ENCODE data around the gene DHRS9. TPM values are rescaled to one million over a fixed set of nuclear protein-coding genes. Genes with fewer than 3 reads are reported as not detected.
"Not testable (repeated sequence)": the region's sequence is repeated elsewhere in the genome, so short reads cannot be mapped to it uniquely, and the experiment has no call there.

Gene DHRS9
- total RNA-seq, 1 donor from 2014 or later, result 2.1 TPM

DNA sequence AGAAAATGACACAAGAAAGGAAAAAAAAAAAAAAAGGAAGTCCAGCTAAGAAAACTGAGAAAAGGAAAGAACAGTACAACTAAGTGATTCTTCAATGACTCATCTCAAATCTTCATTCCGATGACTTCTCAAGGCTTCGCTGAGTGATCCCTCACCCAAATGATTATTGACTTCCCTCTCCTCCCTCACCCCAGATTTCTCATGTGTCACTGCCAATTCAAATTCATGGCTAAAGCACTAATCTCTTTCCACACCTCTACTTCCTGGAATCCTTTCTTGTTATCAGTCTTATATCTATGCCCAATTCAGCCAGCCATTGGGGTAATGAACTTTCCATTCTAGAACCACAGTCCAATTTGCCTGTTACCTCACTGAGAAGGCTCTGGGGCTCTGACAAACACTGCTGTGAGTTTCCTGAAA lies 31.0 kb upstream of the DHRS9 start:
- H3K9ac ChIP-seq (ENCODE audit: low read depth in 1 of 3, low read length in 3 of 3), result no peak overlapping the region
- H3K27ac ChIP-seq (ENCODE audit: low read depth, low read length), result no peak overlapping the region
- H3K27me3 ChIP-seq (ENCODE audit: control insufficient read depth in 3 of 3, insufficient read depth in 3 of 3, low read length in 3 of 3), result no peaks in the 10 kb centered on the region
- no peaks in the 10 kb centered on the region for H3K36me3 ChIP-seq (ENCODE audit: control insufficient read depth in 3 of 3, insufficient read depth in 3 of 3, low read length in 3 of 3)
- H3K4me1 ChIP-seq (ENCODE audit: control insufficient read depth in 3 of 3, insufficient read depth in 3 of 3, low read length in 3 of 3), result no peaks in the 10 kb centered on the region
- no peak overlapping the region for H3K4me3 ChIP-seq (ENCODE audit: low read length in 3 of 3)
- H3K9me3 ChIP-seq (ENCODE audit: control insufficient read depth in 3 of 3, low read length in 3 of 3), result peaks cover 0 to 2% (median 0%) of the 10 kb centered on the region in 3 donors

DNA sequence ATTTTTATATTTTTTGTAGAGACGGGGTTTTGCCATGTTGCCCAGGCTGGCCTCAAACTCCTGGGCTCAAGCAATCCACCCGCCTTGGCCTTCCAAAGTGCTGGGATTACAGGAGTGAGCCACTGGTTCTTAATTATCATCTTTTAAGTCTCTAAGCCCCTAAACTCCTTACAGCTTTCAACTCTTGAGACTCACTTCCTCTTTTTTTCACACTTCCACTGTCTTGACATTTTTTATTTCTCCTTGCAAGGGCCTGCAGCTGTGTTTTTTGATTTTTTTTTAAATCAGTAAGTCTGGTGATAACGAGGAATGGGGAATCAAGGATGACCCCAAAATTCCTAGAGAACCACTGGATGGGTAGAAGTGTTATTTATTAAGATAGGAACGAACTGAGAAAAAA lies 29.7 kb upstream of the DHRS9 start:
- H3K27me3 ChIP-seq (ENCODE audit: control insufficient read depth in 3 of 3, insufficient read depth in 3 of 3, low read length in 3 of 3), result no peaks in the 10 kb centered on the region
- no peak overlapping the region for H3K9ac ChIP-seq (ENCODE audit: low read depth in 1 of 3, low read length in 3 of 3)
- H3K4me3 ChIP-seq (ENCODE audit: low read length in 3 of 3), result no peak overlapping the region
- H3K27ac ChIP-seq (ENCODE audit: low read depth, low read length), result no peak overlapping the region
- no peaks in the 10 kb centered on the region for H3K36me3 ChIP-seq (ENCODE audit: control insufficient read depth in 3 of 3, insufficient read depth in 3 of 3, low read length in 3 of 3)
- no peaks in the 10 kb centered on the region for H3K4me1 ChIP-seq (ENCODE audit: control insufficient read depth in 3 of 3, insufficient read depth in 3 of 3, low read length in 3 of 3)
- H3K9me3 ChIP-seq (ENCODE audit: control insufficient read depth in 3 of 3, low read length in 3 of 3), result peaks cover 0 to 1% (median 0%) of the 10 kb centered on the region in 3 donors

DNA sequence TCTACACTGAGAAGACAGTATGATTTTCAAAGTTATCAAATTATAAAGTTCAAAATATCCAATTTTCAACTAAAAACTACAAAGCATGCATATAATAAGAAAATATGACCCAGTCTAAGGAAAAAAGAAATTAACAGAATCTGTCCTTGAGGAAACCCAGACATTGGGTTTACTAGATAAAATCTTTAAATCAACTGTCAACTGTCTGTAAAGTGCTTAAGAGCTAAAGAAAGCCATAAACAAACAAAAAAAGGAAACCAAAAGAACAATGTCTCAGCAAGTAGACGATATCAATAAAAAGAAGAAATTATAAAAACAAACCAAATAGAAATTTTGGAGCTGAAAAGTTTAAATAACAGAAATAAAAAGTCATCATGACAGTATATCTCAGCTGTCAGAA lies 27.8 kb upstream of the DHRS9 start:
- Histone ChIP-seq H3K27ac (ENCODE audit: low read depth, low read length) (no peak overlapping the region), H3K27me3 (ENCODE audit: control insufficient read depth in 3 of 3, insufficient read depth in 3 of 3, low read length in 3 of 3) (no peaks in the 10 kb centered on the region), H3K9ac (ENCODE audit: low read depth in 1 of 3, low read length in 3 of 3) (no peak overlapping the region), H3K4me1 (ENCODE audit: control insufficient read depth in 3 of 3, insufficient read depth in 3 of 3, low read length in 3 of 3) (no peaks in the 10 kb centered on the region), H3K4me3 (ENCODE audit: low read length in 3 of 3) (no peak overlapping the region), H3K9me3 (ENCODE audit: control insufficient read depth in 3 of 3, low read length in 3 of 3) (peaks cover 0 to 2% (median 0%) of the 10 kb centered on the region in 3 donors), H3K36me3 (ENCODE audit: control insufficient read depth in 3 of 3, insufficient read depth in 3 of 3, low read length in 3 of 3) (no peaks in the 10 kb centered on the region)

DNA sequence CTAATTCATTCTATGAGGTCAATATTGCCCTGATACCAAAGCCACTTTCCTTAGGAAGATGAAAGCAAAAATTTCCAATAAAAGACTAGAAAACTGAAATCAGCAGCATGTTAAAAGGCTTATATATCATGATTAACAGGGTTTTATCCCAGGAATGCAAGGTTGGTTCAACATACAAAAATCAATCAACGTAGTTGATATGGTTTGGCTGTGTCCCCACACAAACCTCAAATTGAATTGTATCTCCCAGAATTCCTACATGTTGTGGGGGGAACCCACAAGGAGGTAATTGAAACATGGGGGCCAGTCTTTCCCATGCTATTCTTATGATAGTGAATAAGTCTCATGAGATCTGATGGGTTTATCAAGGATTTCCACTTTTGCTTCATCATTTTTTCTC lies 26.5 kb upstream of the DHRS9 start:
- Histone ChIP-seq H3K4me1 (ENCODE audit: control insufficient read depth in 3 of 3, insufficient read depth in 3 of 3, low read length in 3 of 3) (no peaks in the 10 kb centered on the region), H3K27ac (ENCODE audit: low read depth, low read length) (no peak overlapping the region), H3K36me3 (ENCODE audit: control insufficient read depth in 3 of 3, insufficient read depth in 3 of 3, low read length in 3 of 3) (no peaks in the 10 kb centered on the region), H3K9ac (ENCODE audit: low read depth in 1 of 3, low read length in 3 of 3) (no peak overlapping the region), H3K9me3 (ENCODE audit: control insufficient read depth in 3 of 3, low read length in 3 of 3) (peaks cover 0 to 2% (median 0%) of the 10 kb centered on the region in 3 donors), H3K27me3 (ENCODE audit: control insufficient read depth in 3 of 3, insufficient read depth in 3 of 3, low read length in 3 of 3) (no peaks in the 10 kb centered on the region), H3K4me3 (ENCODE audit: low read length in 3 of 3) (no peak overlapping the region)

DNA sequence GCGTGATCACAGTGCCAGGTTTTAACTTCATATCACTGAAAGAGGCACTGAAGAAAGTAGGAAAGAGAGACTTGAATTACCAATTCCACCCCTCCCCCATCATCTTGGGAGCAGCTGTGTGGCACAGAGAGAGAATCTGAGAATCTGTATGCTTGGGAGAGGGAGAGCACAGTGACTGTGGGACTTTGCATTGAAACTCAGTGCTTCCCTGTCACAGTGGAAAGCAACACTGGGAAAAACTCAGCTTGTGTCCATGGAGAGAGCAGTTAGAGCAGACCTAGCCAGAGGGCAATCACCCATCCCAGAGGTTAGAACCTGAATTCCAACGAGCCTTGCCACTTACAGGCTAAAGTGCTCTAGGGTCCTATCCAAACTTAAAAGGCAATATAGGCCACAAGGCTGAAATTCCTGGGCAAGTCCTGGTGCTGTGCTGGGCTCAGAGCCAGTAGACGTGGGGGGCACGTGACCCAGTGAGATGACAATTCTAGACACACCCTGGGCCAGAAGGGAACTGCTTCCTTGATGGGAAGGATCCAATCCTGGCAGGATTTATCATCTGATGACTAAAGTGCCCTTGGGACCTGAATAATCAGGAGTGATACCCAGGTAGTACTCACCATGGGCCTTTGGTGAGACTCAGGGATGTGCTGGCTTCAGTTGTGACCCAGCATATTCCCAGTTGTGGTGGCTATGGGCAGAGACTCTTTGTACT lies 22.8 kb upstream of the DHRS9 start:
- Histone ChIP-seq H3K4me1 (ENCODE audit: control insufficient read depth in 3 of 3, insufficient read depth in 3 of 3, low read length in 3 of 3) (no peaks in the 10 kb centered on the region), H3K9ac (ENCODE audit: low read depth in 1 of 3, low read length in 3 of 3) (no peak overlapping the region), H3K36me3 (ENCODE audit: control insufficient read depth in 3 of 3, insufficient read depth in 3 of 3, low read length in 3 of 3) (no peaks in the 10 kb centered on the region), H3K4me3 (ENCODE audit: low read length in 3 of 3) (no peak overlapping the region), H3K9me3 (ENCODE audit: control insufficient read depth in 3 of 3, low read length in 3 of 3) (peaks cover 0 to 2% (median 0%) of the 10 kb centered on the region in 3 donors), H3K27me3 (ENCODE audit: control insufficient read depth in 3 of 3, insufficient read depth in 3 of 3, low read length in 3 of 3) (no peaks in the 10 kb centered on the region), H3K27ac (ENCODE audit: low read depth, low read length) (no peak overlapping the region)

DNA sequence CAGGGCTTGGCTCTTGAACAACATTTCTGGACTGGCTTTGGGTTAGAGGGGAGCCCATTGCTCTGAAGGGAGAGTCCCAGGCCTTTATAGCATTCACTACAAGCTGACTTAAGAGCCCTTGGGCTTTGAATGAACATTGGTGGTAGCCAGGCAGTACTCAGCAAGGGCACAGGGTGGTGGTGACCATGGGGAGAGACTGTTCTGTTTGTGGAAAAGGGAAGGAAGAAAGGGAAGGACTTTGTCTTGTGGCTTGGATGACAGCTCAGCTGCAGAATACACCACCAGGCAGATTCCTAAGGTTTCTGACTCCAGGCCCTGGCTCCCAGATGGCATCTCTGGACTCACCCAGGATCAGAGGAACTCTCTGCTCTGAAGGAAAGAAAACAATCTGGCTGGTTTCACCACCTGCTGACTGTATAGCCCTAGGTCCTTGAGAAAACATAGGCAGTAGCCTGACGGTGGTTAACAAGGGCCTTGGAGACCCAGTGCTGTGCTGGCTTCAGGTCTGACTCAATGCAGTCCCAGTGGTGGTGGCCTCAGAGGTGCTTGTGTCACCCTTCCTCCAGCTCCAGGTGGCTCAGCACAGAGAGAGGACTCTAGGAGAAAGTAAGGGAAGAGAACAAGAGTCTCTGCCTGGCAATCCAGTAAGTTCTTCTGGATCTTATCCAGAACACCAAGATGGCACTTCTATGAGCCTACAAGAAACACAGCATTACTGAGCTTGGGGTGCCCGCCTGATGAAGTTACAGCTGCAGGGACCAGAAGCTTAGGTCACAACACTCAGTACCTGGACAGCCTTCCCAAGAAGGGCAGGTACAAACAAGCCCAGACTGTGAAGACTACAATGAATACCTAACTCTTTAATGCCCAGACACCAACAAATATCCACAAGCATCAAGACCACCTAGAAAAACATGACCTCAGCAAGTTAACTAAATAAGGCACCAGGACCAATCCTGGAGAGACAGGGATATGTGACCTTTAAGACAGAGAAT lies 21.8 kb upstream of the DHRS9 start:
- H3K9me3 ChIP-seq (ENCODE audit: control insufficient read depth in 3 of 3, low read length in 3 of 3), result peaks cover 0 to 2% (median 0%) of the 10 kb centered on the region in 3 donors
- H3K27ac ChIP-seq (ENCODE audit: low read depth, low read length), result no peak overlapping the region
- no peak overlapping the region for H3K9ac ChIP-seq (ENCODE audit: low read depth in 1 of 3, low read length in 3 of 3)
- H3K4me3 ChIP-seq (ENCODE audit: low read length in 3 of 3), result no peak overlapping the region
- no peaks in the 10 kb centered on the region for H3K4me1 ChIP-seq (ENCODE audit: control insufficient read depth in 3 of 3, insufficient read depth in 3 of 3, low read length in 3 of 3)
- H3K27me3 ChIP-seq (ENCODE audit: control insufficient read depth in 3 of 3, insufficient read depth in 3 of 3, low read length in 3 of 3), result no peaks in the 10 kb centered on the region
- H3K36me3 ChIP-seq (ENCODE audit: control insufficient read depth in 3 of 3, insufficient read depth in 3 of 3, low read length in 3 of 3), result no peaks in the 10 kb centered on the region

DNA sequence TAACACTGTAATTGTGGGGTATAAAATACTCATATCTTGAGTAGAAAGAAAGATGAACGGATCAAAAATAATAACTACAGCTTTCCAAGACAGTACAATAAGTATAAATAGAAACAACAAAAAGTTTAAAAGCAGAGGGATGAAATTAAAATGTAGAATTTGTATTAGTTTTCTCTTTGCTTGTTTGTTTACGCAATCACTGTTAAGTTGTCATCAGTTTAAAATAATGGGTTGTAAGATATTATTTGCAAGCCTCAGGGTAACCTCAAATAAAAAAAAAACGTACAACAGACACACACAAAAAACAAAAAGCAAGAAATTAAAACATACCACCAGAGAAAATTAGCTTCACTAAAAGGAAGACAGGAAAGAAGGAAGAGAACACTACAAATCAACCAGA lies 20.2 kb upstream of the DHRS9 start:
- Histone ChIP-seq H3K4me1 (ENCODE audit: control insufficient read depth in 3 of 3, insufficient read depth in 3 of 3, low read length in 3 of 3) (no peaks in the 10 kb centered on the region), H3K9ac (ENCODE audit: low read depth in 1 of 3, low read length in 3 of 3) (no peak overlapping the region), H3K27ac (ENCODE audit: low read depth, low read length) (no peak overlapping the region)

DNA sequence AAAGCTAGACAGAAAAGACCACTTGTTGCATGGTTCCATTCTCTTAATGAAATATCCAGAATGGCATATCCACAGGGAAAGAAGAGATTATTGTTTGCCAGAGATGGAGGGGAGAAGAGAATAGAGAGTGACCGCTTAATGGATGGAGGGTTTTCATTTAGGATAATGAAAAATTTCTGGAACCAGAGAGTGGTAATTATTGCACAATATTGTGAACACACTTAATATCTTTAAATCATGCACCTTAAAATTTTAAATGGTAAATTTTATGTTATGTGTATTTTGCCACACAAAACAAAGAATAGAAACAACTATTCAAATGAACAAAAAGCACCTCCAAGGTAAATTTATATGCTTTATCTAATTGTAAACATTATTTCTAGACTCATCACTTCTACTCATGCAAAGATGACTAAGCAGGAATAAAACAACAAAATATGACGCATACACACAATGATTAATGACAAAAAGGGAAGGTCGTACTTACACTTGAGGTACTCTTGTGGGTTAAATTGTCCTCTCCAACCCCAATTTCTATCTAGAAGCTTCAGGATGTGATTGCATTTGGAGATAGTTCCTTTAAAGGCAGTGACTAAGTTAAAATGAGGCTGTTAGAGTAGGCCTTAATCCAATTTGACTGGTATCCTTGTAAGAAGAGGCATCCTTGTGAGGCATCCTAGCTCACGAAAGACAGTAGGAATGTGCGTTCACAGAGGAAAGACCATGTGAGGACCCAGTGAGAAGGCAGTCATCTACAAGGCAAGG lies 18.7 kb upstream of the DHRS9 start:
- H3K9me3 ChIP-seq (ENCODE audit: control insufficient read depth in 3 of 3, low read length in 3 of 3), result peaks cover 0 to 2% (median 0%) of the 10 kb centered on the region in 3 donors
- no peak overlapping the region for H3K27ac ChIP-seq (ENCODE audit: low read depth, low read length)
- no peaks in the 10 kb centered on the region for H3K4me1 ChIP-seq (ENCODE audit: control insufficient read depth in 3 of 3, insufficient read depth in 3 of 3, low read length in 3 of 3)
- H3K36me3 ChIP-seq (ENCODE audit: control insufficient read depth in 3 of 3, insufficient read depth in 3 of 3, low read length in 3 of 3), result no peaks in the 10 kb centered on the region
- H3K27me3 ChIP-seq (ENCODE audit: control insufficient read depth in 3 of 3, insufficient read depth in 3 of 3, low read length in 3 of 3), result no peaks in the 10 kb centered on the region
- no peak overlapping the region for H3K4me3 ChIP-seq (ENCODE audit: low read length in 3 of 3)
- H3K9ac ChIP-seq (ENCODE audit: low read depth in 1 of 3, low read length in 3 of 3), result no peak overlapping the region

More for the DNA sequence above, 20.2 kb upstream of the DHRS9 start:
- H3K9me3 ChIP-seq (ENCODE audit: control insufficient read depth in 3 of 3, low read length in 3 of 3), result peaks cover 0 to 2% (median 0%) of the 10 kb centered on the region in 3 donors
- H3K4me3 ChIP-seq (ENCODE audit: low read length in 3 of 3), result no peak overlapping the region
- H3K36me3 ChIP-seq (ENCODE audit: control insufficient read depth in 3 of 3, insufficient read depth in 3 of 3, low read length in 3 of 3), result no peaks in the 10 kb centered on the region
- no peaks in the 10 kb centered on the region for H3K27me3 ChIP-seq (ENCODE audit: control insufficient read depth in 3 of 3, insufficient read depth in 3 of 3, low read length in 3 of 3)

DNA sequence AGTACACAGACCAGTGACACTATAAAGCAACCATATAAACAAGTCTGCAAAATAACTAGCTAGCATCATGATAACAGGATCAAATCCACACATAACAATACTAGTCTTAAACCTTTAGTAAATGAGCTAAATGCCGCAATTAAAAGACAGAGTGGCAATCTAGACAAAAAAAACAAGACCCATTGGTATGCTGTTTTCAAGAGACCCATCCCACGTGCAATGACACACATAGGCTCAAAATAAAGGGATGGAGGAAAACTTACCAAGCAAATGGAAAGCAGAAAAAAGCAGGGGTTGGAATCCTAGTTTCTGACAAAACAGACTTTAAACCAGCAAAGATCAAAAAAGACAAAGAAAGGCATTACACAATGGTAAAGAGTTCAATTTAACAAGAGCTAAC lies 14.8 kb upstream of the DHRS9 start:
- H3K27ac ChIP-seq (ENCODE audit: low read depth, low read length); H3K9ac ChIP-seq (ENCODE audit: low read depth in 1 of 3, low read length in 3 of 3); H3K4me1 ChIP-seq (ENCODE audit: control insufficient read depth in 3 of 3, insufficient read depth in 3 of 3, low read length in 3 of 3); H3K36me3 ChIP-seq (ENCODE audit: control insufficient read depth in 3 of 3, insufficient read depth in 3 of 3, low read length in 3 of 3); H3K27me3 ChIP-seq (ENCODE audit: control insufficient read depth in 3 of 3, insufficient read depth in 3 of 3, low read length in 3 of 3); H3K4me3 ChIP-seq (ENCODE audit: low read length in 3 of 3); H3K9me3 ChIP-seq (ENCODE audit: control insufficient read depth in 3 of 3, low read length in 3 of 3): not testable (repeated sequence)

Measured in skeletal muscle tissue (tissue), 4 donors.